ENCODE measurements around the gene RGS2. TPM values are rescaled to one million over a fixed set of nuclear protein-coding genes. Genes with fewer than 3 reads are reported as not detected.

Gene RGS2
- total RNA-seq, 2 donors from 2014 or later, result 14.1 to 14.2 TPM

GRCh38 chr1:192766009-192766625, 42.7 kb upstream of the RGS2 start:
- Histone ChIP-seq H3K27me3 (ENCODE audit: control insufficient read depth, insufficient read depth, low read length, poor library complexity, severe bottlenecking) (no peaks in the 10 kb centered on the region), H3K36me3 (ENCODE audit: control insufficient read depth, insufficient read depth, low read length) (no peaks in the 10 kb centered on the region), H3K9me3 (ENCODE audit: control insufficient read depth, low read length) (no peaks in the 10 kb centered on the region), H3K27ac (ENCODE audit: low read depth, low read length) (no peak overlapping the region), H3K4me1 (ENCODE audit: control insufficient read depth, insufficient read depth, low read length) (peaks cover 13% of the 10 kb centered on the region), H3K9ac (ENCODE audit: extremely low read depth, low read length, poor library complexity, severe bottlenecking) (no peak overlapping the region), H3K4me3 (ENCODE audit: low read length) (no peak overlapping the region)
- no peak overlapping the region for H3K4me3 Mint-ChIP-seq
- H3K4me1 Mint-ChIP-seq, result peaks cover 14% of the 10 kb centered on the region
- no peak for TF ChIP-seq CTCF (conservative IDR thresholded peaks at IDR 0.05)
- H3K36me3 Mint-ChIP-seq (ENCODE audit: low read depth), result no peaks in the 10 kb centered on the region
- H3K9me3 Mint-ChIP-seq, result no peaks in the 10 kb centered on the region
- 91% methylated on average over 1 of the region's 1 CpG; no CpG with 5 or more reads in 1 of the 2 experiments for WGBS, 2 experiments (ENCODE audit: insufficient coverage in 1 of 2, insufficient read length in 1 of 2)
- no peak for DNase-seq
- H3K27ac Mint-ChIP-seq, result no peak overlapping the region
- H3K27me3 Mint-ChIP-seq (ENCODE audit: insufficient read depth), result no peaks in the 10 kb centered on the region

DNA sequence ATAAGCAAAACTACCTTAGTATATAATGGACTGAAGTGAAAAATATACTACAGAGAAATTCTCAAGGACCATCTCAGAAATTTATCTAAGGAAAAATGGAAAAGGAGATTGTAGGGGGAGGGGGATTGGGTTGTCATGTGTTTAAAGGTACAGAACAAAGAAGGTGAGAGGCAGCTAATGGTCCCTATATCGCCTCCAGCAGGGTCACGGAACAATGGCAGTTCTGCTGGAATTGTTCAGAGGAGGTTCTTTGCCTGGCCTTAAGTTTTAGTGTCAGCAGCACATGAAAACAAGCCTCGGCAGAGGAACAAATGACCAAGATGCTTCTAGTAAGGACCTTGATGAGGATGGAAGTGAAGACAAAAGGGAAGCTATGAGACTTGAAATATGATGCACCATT, 42.0 kb upstream of the RGS2 start:
- H3K9ac ChIP-seq (ENCODE audit: extremely low read depth, low read length, poor library complexity, severe bottlenecking), result no peak overlapping the region
- no peak overlapping the region for H3K4me3 ChIP-seq (ENCODE audit: low read length)
- no peaks in the 10 kb centered on the region for H3K9me3 ChIP-seq (ENCODE audit: control insufficient read depth, low read length)
- H3K4me3 Mint-ChIP-seq, result no peak overlapping the region
- no peak overlapping the region for H3K27ac ChIP-seq (ENCODE audit: low read depth, low read length)
- no peak overlapping the region for H3K27ac Mint-ChIP-seq
- no peaks in the 10 kb centered on the region for H3K36me3 ChIP-seq (ENCODE audit: control insufficient read depth, insufficient read depth, low read length)
- H3K27me3 Mint-ChIP-seq (ENCODE audit: insufficient read depth), result no peaks in the 10 kb centered on the region
- no peaks in the 10 kb centered on the region for H3K9me3 Mint-ChIP-seq
- peaks cover 13% of the 10 kb centered on the region for H3K4me1 ChIP-seq (ENCODE audit: control insufficient read depth, insufficient read depth, low read length)
- no peaks in the 10 kb centered on the region for H3K36me3 Mint-ChIP-seq (ENCODE audit: low read depth)
- TF ChIP-seq CTCF (conservative IDR thresholded peaks at IDR 0.05), result peak; percentile 58
- DNase-seq, result peak; percentile 72
- 79 to 80% methylated on average over 3 of the region's 3 CpGs for WGBS, 2 experiments (ENCODE audit: insufficient coverage in 1 of 2, insufficient read length in 1 of 2)
- H3K27me3 ChIP-seq (ENCODE audit: control insufficient read depth, insufficient read depth, low read length, poor library complexity, severe bottlenecking), result no peaks in the 10 kb centered on the region
- peaks cover 14% of the 10 kb centered on the region for H3K4me1 Mint-ChIP-seq

DNA sequence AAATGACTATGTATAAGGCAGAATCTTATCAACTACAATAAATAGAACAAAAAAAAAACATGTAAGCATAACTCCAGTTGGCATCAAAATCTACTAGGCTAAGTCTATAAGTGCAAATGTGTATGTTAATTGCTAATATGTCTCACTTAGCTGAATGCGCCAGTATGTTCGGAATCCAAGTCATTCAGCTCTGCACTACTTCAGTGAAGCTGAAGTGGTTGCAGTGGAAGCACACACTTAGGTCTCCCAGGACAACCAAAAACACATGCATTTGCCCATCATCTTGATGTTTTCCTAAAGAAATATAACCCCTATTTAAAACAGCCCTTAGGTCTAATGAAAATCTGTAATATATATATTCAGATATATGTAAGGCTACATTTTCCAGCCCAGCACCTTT, 41.0 kb upstream of the RGS2 start:
- TF ChIP-seq CTCF (conservative IDR thresholded peaks at IDR 0.05), result no peak
- no peak overlapping the region for H3K27ac ChIP-seq (ENCODE audit: low read depth, low read length)
- H3K27ac Mint-ChIP-seq, result no peak overlapping the region
- no peak overlapping the region for H3K4me3 ChIP-seq (ENCODE audit: low read length)
- no peak overlapping the region for H3K4me3 Mint-ChIP-seq
- WGBS, 2 experiments (ENCODE audit: insufficient coverage in 1 of 2, insufficient read length in 1 of 2), result 99% methylated on average over 2 of the region's 2 CpGs; no CpG with 5 or more reads in 1 of the 2 experiments
- DNase-seq, result no peak
- peaks cover 14% of the 10 kb centered on the region for H3K4me1 Mint-ChIP-seq
- H3K36me3 ChIP-seq (ENCODE audit: control insufficient read depth, insufficient read depth, low read length), result no peaks in the 10 kb centered on the region
- H3K36me3 Mint-ChIP-seq (ENCODE audit: low read depth), result no peaks in the 10 kb centered on the region
- H3K9me3 Mint-ChIP-seq, result no peaks in the 10 kb centered on the region
- no peaks in the 10 kb centered on the region for H3K9me3 ChIP-seq (ENCODE audit: control insufficient read depth, low read length)
- no peaks in the 10 kb centered on the region for H3K27me3 Mint-ChIP-seq (ENCODE audit: insufficient read depth)
- no peaks in the 10 kb centered on the region for H3K27me3 ChIP-seq (ENCODE audit: control insufficient read depth, insufficient read depth, low read length, poor library complexity, severe bottlenecking)
- peaks cover 13% of the 10 kb centered on the region for H3K4me1 ChIP-seq (ENCODE audit: control insufficient read depth, insufficient read depth, low read length)
- no peak overlapping the region for H3K9ac ChIP-seq (ENCODE audit: extremely low read depth, low read length, poor library complexity, severe bottlenecking)

Measured in endodermal cell (in vitro differentiated cells).